HL-60 (cell line): ENCODE measurements around the gene ABCA4.

Source experiments
- CTCF ChIP-seq: IDR thresholded peaks from one replicate; pipeline ENCODE4 v1.5.1; 2011; ENCODE audit warnings: low read length, control low read depth, inconsistent platforms; ENCODE audit not compliant: insufficient read depth
- GABPA ChIP-seq: IDR thresholded peaks from 2 replicates; pipeline ENCODE4 v1.6.1; 2012; ENCODE audit warnings: low read depth
- POLR2AphosphoS5 ChIP-seq: IDR thresholded peaks from 2 replicates; pipeline ENCODE4 v1.6.1; 2012; ENCODE audit warnings: low read depth
- SPI1 ChIP-seq: IDR thresholded peaks from 2 replicates; pipeline ENCODE4 v1.6.1; 2012; ENCODE audit warnings: low read depth, mild to moderate bottlenecking, borderline replicate concordance
- TF ChIP-seq, protein P1 (sequence below): IDR thresholded peaks from 2 replicates; pipeline ENCODE4 v1.6.1; 2012; ENCODE audit warnings: low read depth; ENCODE audit not compliant: insufficient replicate concordance

GRCh38 chr1:94146273-94146672 is 25.3 kb upstream of the ABCA4 start:
- TF ChIP-seq CTCF (no peak), GABPA (no peak), POLR2AphosphoS5 (no peak), SPI1 (no peak)
- TF ChIP-seq, protein P1, sequence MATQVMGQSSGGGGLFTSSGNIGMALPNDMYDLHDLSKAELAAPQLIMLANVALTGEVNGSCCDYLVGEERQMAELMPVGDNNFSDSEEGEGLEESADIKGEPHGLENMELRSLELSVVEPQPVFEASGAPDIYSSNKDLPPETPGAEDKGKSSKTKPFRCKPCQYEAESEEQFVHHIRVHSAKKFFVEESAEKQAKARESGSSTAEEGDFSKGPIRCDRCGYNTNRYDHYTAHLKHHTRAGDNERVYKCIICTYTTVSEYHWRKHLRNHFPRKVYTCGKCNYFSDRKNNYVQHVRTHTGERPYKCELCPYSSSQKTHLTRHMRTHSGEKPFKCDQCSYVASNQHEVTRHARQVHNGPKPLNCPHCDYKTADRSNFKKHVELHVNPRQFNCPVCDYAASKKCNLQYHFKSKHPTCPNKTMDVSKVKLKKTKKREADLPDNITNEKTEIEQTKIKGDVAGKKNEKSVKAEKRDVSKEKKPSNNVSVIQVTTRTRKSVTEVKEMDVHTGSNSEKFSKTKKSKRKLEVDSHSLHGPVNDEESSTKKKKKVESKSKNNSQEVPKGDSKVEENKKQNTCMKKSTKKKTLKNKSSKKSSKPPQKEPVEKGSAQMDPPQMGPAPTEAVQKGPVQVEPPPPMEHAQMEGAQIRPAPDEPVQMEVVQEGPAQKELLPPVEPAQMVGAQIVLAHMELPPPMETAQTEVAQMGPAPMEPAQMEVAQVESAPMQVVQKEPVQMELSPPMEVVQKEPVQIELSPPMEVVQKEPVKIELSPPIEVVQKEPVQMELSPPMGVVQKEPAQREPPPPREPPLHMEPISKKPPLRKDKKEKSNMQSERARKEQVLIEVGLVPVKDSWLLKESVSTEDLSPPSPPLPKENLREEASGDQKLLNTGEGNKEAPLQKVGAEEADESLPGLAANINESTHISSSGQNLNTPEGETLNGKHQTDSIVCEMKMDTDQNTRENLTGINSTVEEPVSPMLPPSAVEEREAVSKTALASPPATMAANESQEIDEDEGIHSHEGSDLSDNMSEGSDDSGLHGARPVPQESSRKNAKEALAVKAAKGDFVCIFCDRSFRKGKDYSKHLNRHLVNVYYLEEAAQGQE, result no peak
